GM23338 (cell line): Measurements from ENCODE around the gene KATNAL2. TPM values are rescaled to one million over a fixed set of nuclear protein-coding genes. Genes with fewer than 3 reads are reported as not detected.
"Not testable (repeated sequence)": the region's sequence is repeated elsewhere in the genome, so short reads cannot be mapped to it uniquely, and the experiment has no call there.

Experiments
- ATAC-seq: fragments of 200-7000 bp; cut with Tn5 transposase; 3 replicates; pipeline ENCODE4 v1.9.1; 2020
- DNase-seq: peaks from one replicate; pipeline ENCODE4 v3.0.0-alpha.2; 2015; ENCODE audit warnings: low spot score
- H2AFZ ChIP-seq: fragments of 200-600 bp; sonication (generic); 2 replicates; pipeline ENCODE4 v1.8.0; 2016; ENCODE audit warnings: antibody characterized with exemption, mild to moderate bottlenecking, moderate library complexity
- H3F3A ChIP-seq: fragments of 200-600 bp; sonication (generic); replicated peaks from 2 replicates; pipeline ENCODE4 v1.8.0; 2017; ENCODE audit warnings: antibody characterized with exemption, mixed run types, low read depth
- H3K27ac ChIP-seq: fragments of 200-600 bp; sonication (generic); 2 replicates; pipeline ENCODE4 v1.6.1; 2016; ENCODE audit warnings: low read depth
- H3K27me3 ChIP-seq: fragments of 200-600 bp; sonication (generic); 2 replicates; pipeline ENCODE4 v1.8.0; 2016; ENCODE audit warnings: mild to moderate bottlenecking, mixed run types, moderate library complexity; ENCODE audit not compliant: insufficient read depth
- H3K36me3 ChIP-seq: fragments of 200-600 bp; sonication (generic); 2 replicates; pipeline ENCODE4 v1.8.0; 2016; ENCODE audit warnings: mild to moderate bottlenecking; ENCODE audit not compliant: insufficient read depth
- H3K4me1 ChIP-seq: fragments of 200-600 bp; sonication (generic); 2 replicates; pipeline ENCODE4 v1.8.0; 2016; ENCODE audit warnings: mild to moderate bottlenecking, moderate library complexity; ENCODE audit not compliant: insufficient read depth
- H3K4me2 ChIP-seq: fragments of 200-600 bp; sonication (generic); 2 replicates; pipeline ENCODE4 v1.7.1; 2017; ENCODE audit warnings: mixed run types
- H3K4me3 ChIP-seq: fragments of 200-600 bp; sonication (generic); 2 replicates; pipeline ENCODE4 v1.6.1; 2016; ENCODE audit warnings: mixed run types
- H3K79me2 ChIP-seq: fragments of 200-600 bp; sonication (generic); replicated peaks from 2 replicates; pipeline ENCODE4 v1.8.0; 2017; ENCODE audit warnings: mild to moderate bottlenecking; ENCODE audit not compliant: insufficient read depth
- H3K9me2 ChIP-seq: fragments of 200-600 bp; sonication (generic); 2 replicates; pipeline ENCODE4 v1.8.0; 2017; ENCODE audit not compliant: insufficient read depth
- H4K20me1 ChIP-seq: fragments of 200-600 bp; sonication (generic); replicated peaks from 2 replicates; pipeline ENCODE4 v1.8.0; 2017; ENCODE audit warnings: mild to moderate bottlenecking; ENCODE audit not compliant: insufficient read depth
- H3K27ac Mint-ChIP-seq: 2 replicates; pipeline ENCODE4 v1.8.0; 2020; ENCODE audit warnings: inconsistent platforms, mild to moderate bottlenecking, moderate library complexity, mixed read lengths
- H3K27me3 Mint-ChIP-seq: 3 replicates; pipeline ENCODE4 v1.8.0; 2022; ENCODE audit warnings: low read depth, mild to moderate bottlenecking, moderate library complexity, mixed read lengths, inconsistent platforms; ENCODE audit not compliant: insufficient read depth, poor library complexity
- H3K36me3 Mint-ChIP-seq: 3 replicates; pipeline ENCODE4 v1.8.0; 2021; ENCODE audit warnings: low read depth, mild to moderate bottlenecking, inconsistent platforms, moderate library complexity, mixed read lengths
- H3K4me1 Mint-ChIP-seq: 3 replicates; pipeline ENCODE4 v1.8.0; 2020; ENCODE audit warnings: mild to moderate bottlenecking, inconsistent platforms, mixed read lengths
- H3K4me3 Mint-ChIP-seq: 3 replicates; pipeline ENCODE4 v1.8.0; 2021; ENCODE audit warnings: moderate library complexity, mild to moderate bottlenecking, inconsistent platforms, mixed read lengths
- H3K9me3 Mint-ChIP-seq: 3 replicates; pipeline ENCODE4 v1.8.0; 2020; ENCODE audit warnings: moderate library complexity, mild to moderate bottlenecking, inconsistent platforms, mixed read lengths
- CREB1 ChIP-seq: fragments of 250-450 bp; sonication (Bioruptor Pico); IDR thresholded peaks from 2 replicates; pipeline ENCODE4 v1.5.0; 2020; ENCODE audit warnings: low read depth, mild to moderate bottlenecking, moderate library complexity
- EZH2 ChIP-seq: fragments of 200-600 bp; sonication (generic); IDR thresholded peaks from one replicate; pipeline ENCODE4 v1.8.0; 2017; ENCODE audit warnings: antibody characterized with exemption, mild to moderate bottlenecking, low read depth; ENCODE audit not compliant: unreplicated experiment
- EZH2phosphoT487 ChIP-seq: fragments of 200-600 bp; sonication (generic); IDR thresholded peaks from one replicate; pipeline ENCODE4 v1.8.1; 2018; ENCODE audit warnings: antibody characterized with exemption; ENCODE audit not compliant: unreplicated experiment
- NANOG ChIP-seq: IDR thresholded peaks from 2 replicates; pipeline ENCODE4 v1.6.1; 2016; ENCODE audit warnings: antibody characterized with exemption, borderline replicate concordance
- POLR2AphosphoS5 ChIP-seq: IDR thresholded peaks from 2 replicates; pipeline ENCODE4 v1.6.1; 2016; ENCODE audit warnings: antibody characterized with exemption, low read depth
- STAT1 ChIP-seq: IDR thresholded peaks from one replicate; pipeline ENCODE4 v1.6.1; 2016; ENCODE audit warnings: antibody characterized with exemption; ENCODE audit not compliant: unreplicated experiment
- ZNF114 ChIP-seq: fragments of 250-450 bp; sonication (Bioruptor Pico); IDR thresholded peaks from 2 replicates; pipeline ENCODE4 v1.5.0; 2020; ENCODE audit warnings: mild to moderate bottlenecking, moderate library complexity
- ZNF331 ChIP-seq: fragments of 250-450 bp; sonication (Bioruptor Pico); IDR thresholded peaks from 2 replicates; pipeline ENCODE4 v1.5.0; 2020; ENCODE audit warnings: low read depth, mild to moderate bottlenecking, moderate library complexity
- polyA plus RNA-seq: library from polyadenylated mRNA; unstranded; fragments of >200 nt; fragmentation: Nextera tagmentation; extraction: Ambion mirVana; gene quantifications from 2 replicates; pipeline ENCODE4 v1.2.1, GENCODE V29; 2016
- total RNA-seq: library from RNA; depleted of rRNA; stranded (reverse); fragments of >200 nt; shearing (Covaris generic); gene quantifications from 2 replicates; pipeline ENCODE4 v1.2.3, GENCODE V29; 2014
- TF ChIP-seq, protein P1 (sequence below), 2 experiments: fragments of 200-600 bp in 1 of 2; sonication (generic) in 1 of 2; conservative IDR thresholded peaks; 2 replicates each; pipeline versions ENCODE4 v1.5.1 to v1.6.1; 2016 to 2017; ENCODE audit warnings: antibody characterized with exemption in 2 of 2, low read depth in 2 of 2, mild to moderate bottlenecking in 2 of 2, moderate library complexity in 1 of 2
- TF ChIP-seq, protein P2 (sequence below): IDR thresholded peaks from one replicate; pipeline ENCODE4 v1.6.1; 2018; ENCODE audit warnings: antibody characterized with exemption; ENCODE audit not compliant: unreplicated experiment

The KATNAL2 gene
- total and polyA plus RNA-seq, 2 experiments from 2014 or later, result 11.8 TPM

DNA sequence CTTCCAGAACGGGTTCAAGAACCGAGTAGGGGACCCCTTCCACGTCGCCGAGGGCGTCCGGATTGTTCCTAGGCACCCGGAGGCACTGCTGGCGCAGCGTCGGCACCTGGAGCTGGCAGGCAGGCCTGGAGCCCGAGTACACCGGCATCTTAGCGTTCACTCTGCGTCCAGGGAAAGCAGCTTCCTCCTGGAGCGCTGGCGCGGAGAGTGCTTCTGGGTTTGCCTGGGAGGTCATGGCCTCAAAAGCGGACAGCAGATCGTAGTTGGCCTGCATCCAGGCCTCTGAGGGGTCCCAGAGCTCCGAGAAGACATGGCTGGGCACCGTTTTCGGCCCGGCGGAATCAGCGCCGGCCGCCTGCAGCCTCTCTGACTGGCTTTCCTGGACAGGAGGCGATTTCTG, 111.3 kb downstream of the KATNAL2 start:
- H3K27ac ChIP-seq, H3K36me3 ChIP-seq, H3K4me2 ChIP-seq, ATAC-seq, H3K27ac Mint-ChIP-seq, H4K20me1 ChIP-seq, H3K79me2 ChIP-seq, H3K27me3 Mint-ChIP-seq, H3K27me3 ChIP-seq, H3K4me1 ChIP-seq, H3K9me2 ChIP-seq, H3F3A ChIP-seq, DNase-seq, H3K36me3 Mint-ChIP-seq, H3K4me1 Mint-ChIP-seq, H3K4me3 ChIP-seq, H2AFZ ChIP-seq, H3K9me3 Mint-ChIP-seq, H3K4me3 Mint-ChIP-seq: not testable (repeated sequence)

DNA sequence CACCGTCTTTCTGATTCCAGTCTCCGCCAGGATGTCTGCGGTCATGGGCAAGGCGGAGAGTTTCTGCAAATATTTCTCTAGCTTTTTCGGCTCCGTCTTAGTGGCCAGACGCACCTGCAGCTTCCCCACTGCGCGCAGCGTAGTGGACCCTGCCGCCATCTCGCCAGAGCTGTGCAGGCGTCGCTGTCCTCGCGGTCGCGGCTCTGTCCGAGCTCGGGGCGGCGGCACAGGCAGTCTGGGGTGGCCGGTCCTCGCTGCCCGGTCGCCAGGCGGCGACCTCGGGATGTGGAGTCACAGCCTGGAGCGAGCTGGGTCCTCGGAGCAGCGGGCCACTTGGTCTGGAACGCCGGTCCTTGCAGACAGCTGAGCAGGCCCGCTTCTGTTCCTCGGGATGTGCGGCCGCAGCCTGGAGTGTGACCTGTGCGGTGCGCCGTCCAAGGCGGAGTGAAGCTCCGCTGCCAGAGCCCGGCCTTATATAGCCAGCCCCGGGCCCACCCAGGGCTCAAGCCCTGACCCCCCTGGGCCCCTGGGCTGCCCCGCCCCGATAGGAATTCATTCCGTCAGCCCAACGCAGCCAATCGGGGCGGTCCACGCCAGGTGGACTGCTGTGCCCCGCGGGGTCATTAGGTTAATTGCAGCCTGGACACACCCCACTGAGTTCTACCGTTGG, 112.4 kb downstream of the KATNAL2 start:
- H3K27ac ChIP-seq, H4K20me1 ChIP-seq, H3K36me3 ChIP-seq, H3K27ac Mint-ChIP-seq, H3K4me1 Mint-ChIP-seq, H3K79me2 ChIP-seq, H3K36me3 Mint-ChIP-seq, H3K9me3 Mint-ChIP-seq, H3K4me3 Mint-ChIP-seq, H3K4me2 ChIP-seq, H3K4me1 ChIP-seq, H3K9me2 ChIP-seq, H2AFZ ChIP-seq, DNase-seq, H3F3A ChIP-seq, H3K4me3 ChIP-seq, H3K27me3 Mint-ChIP-seq, H3K27me3 ChIP-seq: not testable (repeated sequence)
- ATAC-seq, result peak; percentile 7

DNA sequence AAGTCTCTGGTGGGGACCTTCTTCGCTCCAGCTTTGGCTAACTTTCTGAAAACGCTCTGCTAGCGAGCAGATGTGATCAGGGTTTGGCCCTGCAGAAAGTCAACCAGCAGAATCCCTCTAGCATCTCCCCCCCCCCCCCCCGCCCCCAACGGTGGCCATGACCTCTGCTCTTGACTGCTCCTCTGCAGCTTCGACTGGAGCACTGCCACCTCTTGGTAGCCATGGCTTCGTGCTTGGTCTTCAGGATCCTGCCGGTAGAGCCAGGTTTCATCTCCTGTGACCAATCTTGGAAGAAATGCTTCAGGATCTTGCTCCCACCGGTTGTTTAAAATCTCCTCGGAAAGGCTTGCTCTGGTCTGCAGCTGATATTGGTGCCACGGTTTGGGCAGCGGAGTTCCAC, 113.5 kb downstream of the KATNAL2 start:
- not testable (repeated sequence) for H3K4me2 ChIP-seq, H3K4me1 Mint-ChIP-seq, H3K4me1 ChIP-seq, H3K36me3 Mint-ChIP-seq, H3K36me3 ChIP-seq, H3K27me3 Mint-ChIP-seq, H3K27ac ChIP-seq, H3K27me3 ChIP-seq, H3K9me3 Mint-ChIP-seq, H3K79me2 ChIP-seq, DNase-seq, H4K20me1 ChIP-seq, H3K9me2 ChIP-seq, H3K4me3 Mint-ChIP-seq, H3F3A ChIP-seq, H3K4me3 ChIP-seq, H3K27ac Mint-ChIP-seq, H2AFZ ChIP-seq
- ATAC-seq, result peak; percentile 19

DNA sequence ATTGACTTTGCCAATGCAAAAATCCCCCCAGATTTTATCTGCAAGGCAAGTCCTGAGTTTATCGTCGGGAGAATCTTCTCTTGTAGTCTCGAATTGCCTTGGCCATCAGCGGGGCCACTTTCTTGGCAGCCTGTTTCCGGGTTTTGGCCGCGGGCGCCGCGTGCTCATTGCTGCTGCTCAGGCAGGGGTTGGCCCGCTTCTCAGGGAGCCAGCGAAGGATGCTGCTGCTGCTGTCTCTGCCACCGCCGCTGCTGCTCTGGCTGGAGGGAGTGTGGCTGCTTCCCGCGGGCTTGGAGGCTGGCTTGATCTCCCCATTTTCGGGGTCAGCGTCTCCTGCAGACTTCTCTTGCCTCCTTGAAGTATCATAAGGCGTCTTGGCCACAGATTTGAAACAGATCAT, 115.5 kb downstream of the KATNAL2 start:
- Histone ChIP-seq H3K9me2 (no peaks in the 10 kb centered on the region), H3K4me2 (no peak overlapping the region), H2AFZ (no peak overlapping the region), H3F3A (no peaks in the 10 kb centered on the region), H3K79me2 (no peaks in the 10 kb centered on the region), H3K4me3 (no peak overlapping the region), H3K36me3 (no peaks in the 10 kb centered on the region), H3K4me1 (no peaks in the 10 kb centered on the region), H3K27me3 (no peaks in the 10 kb centered on the region), H3K27ac (no peak overlapping the region), H4K20me1 (no peaks in the 10 kb centered on the region)
- ATAC-seq (no peak), DNase-seq (no peak)
- no peak overlapping the region for H3K27ac Mint-ChIP-seq
- no peak overlapping the region for H3K4me3 Mint-ChIP-seq
- no peaks in the 10 kb centered on the region for H3K36me3 Mint-ChIP-seq
- peaks cover 5% of the 10 kb centered on the region for H3K27me3 Mint-ChIP-seq
- no peaks in the 10 kb centered on the region for H3K9me3 Mint-ChIP-seq
- H3K4me1 Mint-ChIP-seq, result peaks cover 9% of the 10 kb centered on the region
- TF ChIP-seq POLR2AphosphoS5 (no peak), ZNF114 (CRISPR knock-in tag) (no peak), CREB1 (no peak), NANOG (no peak), ZNF331 (CRISPR knock-in tag) (no peak), STAT1 (no peak), EZH2phosphoT487 (no peak), EZH2 (no peak)
- TF ChIP-seq, protein P1, sequence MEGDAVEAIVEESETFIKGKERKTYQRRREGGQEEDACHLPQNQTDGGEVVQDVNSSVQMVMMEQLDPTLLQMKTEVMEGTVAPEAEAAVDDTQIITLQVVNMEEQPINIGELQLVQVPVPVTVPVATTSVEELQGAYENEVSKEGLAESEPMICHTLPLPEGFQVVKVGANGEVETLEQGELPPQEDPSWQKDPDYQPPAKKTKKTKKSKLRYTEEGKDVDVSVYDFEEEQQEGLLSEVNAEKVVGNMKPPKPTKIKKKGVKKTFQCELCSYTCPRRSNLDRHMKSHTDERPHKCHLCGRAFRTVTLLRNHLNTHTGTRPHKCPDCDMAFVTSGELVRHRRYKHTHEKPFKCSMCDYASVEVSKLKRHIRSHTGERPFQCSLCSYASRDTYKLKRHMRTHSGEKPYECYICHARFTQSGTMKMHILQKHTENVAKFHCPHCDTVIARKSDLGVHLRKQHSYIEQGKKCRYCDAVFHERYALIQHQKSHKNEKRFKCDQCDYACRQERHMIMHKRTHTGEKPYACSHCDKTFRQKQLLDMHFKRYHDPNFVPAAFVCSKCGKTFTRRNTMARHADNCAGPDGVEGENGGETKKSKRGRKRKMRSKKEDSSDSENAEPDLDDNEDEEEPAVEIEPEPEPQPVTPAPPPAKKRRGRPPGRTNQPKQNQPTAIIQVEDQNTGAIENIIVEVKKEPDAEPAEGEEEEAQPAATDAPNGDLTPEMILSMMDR (conservative IDR thresholded peaks at IDR 0.05; ENCODE audit: low read depth in 2 of 2), result no peak
- TF ChIP-seq, protein P2, sequence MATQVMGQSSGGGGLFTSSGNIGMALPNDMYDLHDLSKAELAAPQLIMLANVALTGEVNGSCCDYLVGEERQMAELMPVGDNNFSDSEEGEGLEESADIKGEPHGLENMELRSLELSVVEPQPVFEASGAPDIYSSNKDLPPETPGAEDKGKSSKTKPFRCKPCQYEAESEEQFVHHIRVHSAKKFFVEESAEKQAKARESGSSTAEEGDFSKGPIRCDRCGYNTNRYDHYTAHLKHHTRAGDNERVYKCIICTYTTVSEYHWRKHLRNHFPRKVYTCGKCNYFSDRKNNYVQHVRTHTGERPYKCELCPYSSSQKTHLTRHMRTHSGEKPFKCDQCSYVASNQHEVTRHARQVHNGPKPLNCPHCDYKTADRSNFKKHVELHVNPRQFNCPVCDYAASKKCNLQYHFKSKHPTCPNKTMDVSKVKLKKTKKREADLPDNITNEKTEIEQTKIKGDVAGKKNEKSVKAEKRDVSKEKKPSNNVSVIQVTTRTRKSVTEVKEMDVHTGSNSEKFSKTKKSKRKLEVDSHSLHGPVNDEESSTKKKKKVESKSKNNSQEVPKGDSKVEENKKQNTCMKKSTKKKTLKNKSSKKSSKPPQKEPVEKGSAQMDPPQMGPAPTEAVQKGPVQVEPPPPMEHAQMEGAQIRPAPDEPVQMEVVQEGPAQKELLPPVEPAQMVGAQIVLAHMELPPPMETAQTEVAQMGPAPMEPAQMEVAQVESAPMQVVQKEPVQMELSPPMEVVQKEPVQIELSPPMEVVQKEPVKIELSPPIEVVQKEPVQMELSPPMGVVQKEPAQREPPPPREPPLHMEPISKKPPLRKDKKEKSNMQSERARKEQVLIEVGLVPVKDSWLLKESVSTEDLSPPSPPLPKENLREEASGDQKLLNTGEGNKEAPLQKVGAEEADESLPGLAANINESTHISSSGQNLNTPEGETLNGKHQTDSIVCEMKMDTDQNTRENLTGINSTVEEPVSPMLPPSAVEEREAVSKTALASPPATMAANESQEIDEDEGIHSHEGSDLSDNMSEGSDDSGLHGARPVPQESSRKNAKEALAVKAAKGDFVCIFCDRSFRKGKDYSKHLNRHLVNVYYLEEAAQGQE, result no peak
